MM.1S (cell line): ENCODE results near the gene USP54.

ENCODE experiments used
- CTCF ChIP-seq: fragments of 300-600 bp; sonication (generic); IDR thresholded peaks from 2 replicates; pipeline ENCODE4 v1.5.1; 2016; ENCODE audit warnings: antibody characterized with exemption, low read length, mixed read lengths
- EZH2 ChIP-seq: fragments of 300-600 bp; sonication (generic); optimal IDR thresholded peaks from 2 replicates; pipeline ENCODE3; 2017; ENCODE audit warnings: low read depth, mild to moderate bottlenecking, antibody characterized with exemption, low read length, mixed read lengths
- EZH2phosphoT487 ChIP-seq: fragments of 300-600 bp; sonication (generic); IDR thresholded peaks from 2 replicates; pipeline ENCODE4 v1.6.1; 2018; ENCODE audit warnings: antibody characterized with exemption, low read length

- TF ChIP-seq CTCF (no peak), EZH2phosphoT487 (no peak), EZH2 (no peak)
Measured at GRCh38 chr10:73503037-73503436, 88.1 kb downstream of the USP54 start.
